Measurements from ENCODE around the gene MAPT. TPM values are rescaled to one million over a fixed set of nuclear protein-coding genes. Genes with fewer than 3 reads are reported as not detected.

MAPT gene
- total and polyA plus RNA-seq, 2 of the 13 experiments (the other 11 are each of a cell fraction or from before 2014, with no cell fraction given): 2.1 to 2.8 TPM

GRCh38 chr17:45851022-45851421, 43.3 kb upstream of the MAPT start:
- Histone ChIP-seq H2AFZ (ENCODE audit: low read length) (no peak overlapping the region), H3K9ac (ENCODE audit: insufficient read depth, low read depth, low read length) (no peak overlapping the region), H3K27me3 (ENCODE audit: control insufficient read depth in 1 of 2, insufficient read depth in 2 of 2, low read length in 2 of 2) (peaks cover 12 to 64% of the 10 kb centered on the region in 2 experiments; a peak in 3 of 5 replicates), H3K79me2 (ENCODE audit: insufficient read depth, low read length) (no peaks in the 10 kb centered on the region), H3K4me1 (ENCODE audit: insufficient read depth, low read length) (no peaks in the 10 kb centered on the region), H3K27ac (ENCODE audit: extremely low read length, insufficient read depth, low read length) (no peak overlapping the region), H3K4me2 (ENCODE audit: low read depth, low read length) (no peak overlapping the region), H3K4me3 (replicated peaks in 1 of 3; ENCODE audit: insufficient read depth in 1 of 3, low read depth in 2 of 3, low read length in 3 of 3) (no peak overlapping the region), H4K20me1 (ENCODE audit: insufficient read depth, low read length) (no peaks in the 10 kb centered on the region), H3K36me3 (replicated peaks in 1 of 2; ENCODE audit: control insufficient read depth in 1 of 2, insufficient read depth in 2 of 2, low read length in 2 of 2) (no peaks in the 10 kb centered on the region), H3K9me3 (ENCODE audit: low read length) (no peaks in the 10 kb centered on the region)
- ChIA-PET CTCF (ENCODE audit: low intra/inter-chr PET ratio, low total read pairs) (no interaction called here), POLR2A (no interaction called here)
- intact Hi-C loops (cut with micrococcal nuclease; ENCODE audit: unreplicated experiment): loop anchor here (5.0 kb wide), 1 partner anchor 204 kb away; no protein-coding TSS in a partner anchor
- BruUV-seq (replicated peaks): no TSS peak
- in situ Hi-C loops (cut with HindIII; ENCODE audit: extremely low pct_ligation_motif_present, low pct_unique_long_range_greater_than_20kb): no loop called here
- TF ChIP-seq PLRG1 (conservative IDR thresholded peaks at IDR 0.05) (no peak), MNT (IDR thresholded peaks at IDR 0.05) (peak; percentile 96)
- ATAC-seq (no peak), DNase-seq (ENCODE audit: low spot score) (no peak), FAIRE-seq (no peak)
- 33% methylated on average over 6 of the region's 6 CpGs for WGBS (ENCODE audit: low lambda C conversion rate)

GRCh38 chr17:45851464-45851863, 42.9 kb upstream of the MAPT start:
- Histone ChIP-seq H3K27ac (ENCODE audit: extremely low read length, insufficient read depth, low read length) (no peak overlapping the region), H2AFZ (ENCODE audit: low read length) (no peak overlapping the region), H3K9me3 (ENCODE audit: low read length) (no peaks in the 10 kb centered on the region), H3K79me2 (ENCODE audit: insufficient read depth, low read length) (no peaks in the 10 kb centered on the region), H3K4me3 (replicated peaks in 1 of 3; ENCODE audit: insufficient read depth in 1 of 3, low read depth in 2 of 3, low read length in 3 of 3) (no peak overlapping the region), H3K9ac (ENCODE audit: insufficient read depth, low read depth, low read length) (no peak overlapping the region), H4K20me1 (ENCODE audit: insufficient read depth, low read length) (no peaks in the 10 kb centered on the region), H3K27me3 (ENCODE audit: control insufficient read depth in 1 of 2, insufficient read depth in 2 of 2, low read length in 2 of 2) (peaks cover 10 to 59% of the 10 kb centered on the region in 2 experiments; a peak in 3 of 5 replicates), H3K36me3 (replicated peaks in 1 of 2; ENCODE audit: control insufficient read depth in 1 of 2, insufficient read depth in 2 of 2, low read length in 2 of 2) (no peaks in the 10 kb centered on the region), H3K4me2 (ENCODE audit: low read depth, low read length) (no peak overlapping the region), H3K4me1 (ENCODE audit: insufficient read depth, low read length) (no peaks in the 10 kb centered on the region)
- ChIA-PET POLR2A (no interaction called here), CTCF (ENCODE audit: low intra/inter-chr PET ratio, low total read pairs) (interaction anchor here (2.7 kb wide), 1 partner anchor 210 kb away, joined by 29 read pairs; no protein-coding TSS in a partner anchor)
- ATAC-seq (no peak; the same call in 2 of the 3 replicates), DNase-seq (ENCODE audit: low spot score) (no peak), FAIRE-seq (no peak)
- TF ChIP-seq AGO2 (optimal IDR thresholded peaks at IDR 0.05; ENCODE audit: low read depth, low read length): no peak
- no peak for TF ChIP-seq MAFG (CRISPR knock-in tag; IDR thresholded peaks at IDR 0.05)
- no peak for TF ChIP-seq KDM3A (CRISPR knock-in tag; IDR thresholded peaks at IDR 0.05; ENCODE audit: low read depth)
- no peak for TF ChIP-seq EP300 (IDR thresholded peaks at IDR 0.05; ENCODE audit: low read depth in 2 of 2, low read length in 2 of 2)
- TF ChIP-seq EP300 (CRISPR knock-in tag; IDR thresholded peaks at IDR 0.05; ENCODE audit: borderline replicate concordance): no peak
- TF ChIP-seq DDIT3 (CRISPR knock-in tag; IDR thresholded peaks at IDR 0.05): no peak
- no peak for TF ChIP-seq SOX5 (CRISPR knock-in tag; IDR thresholded peaks at IDR 0.05; ENCODE audit: borderline replicate concordance)
- TF ChIP-seq RORA (CRISPR knock-in tag; IDR thresholded peaks at IDR 0.05): no peak
- no peak for TF ChIP-seq CBX1 (IDR thresholded peaks at IDR 0.05; ENCODE audit: low read depth)
- no peak for TF ChIP-seq NR1H2 (CRISPR knock-in tag; IDR thresholded peaks at IDR 0.05; ENCODE audit: borderline replicate concordance, low read depth)
- in situ Hi-C loops (cut with HindIII; ENCODE audit: extremely low pct_ligation_motif_present, low pct_unique_long_range_greater_than_20kb): no loop called here
- intact Hi-C loops (cut with micrococcal nuclease; ENCODE audit: unreplicated experiment): loop anchor here (5.0 kb wide), 1 partner anchor 204 kb away; no protein-coding TSS in a partner anchor
- 3% methylated on average over 7 of the region's 8 CpGs for WGBS (ENCODE audit: low lambda C conversion rate)
- no TSS peak for BruUV-seq (replicated peaks)

All from HepG2 (cell line).